ENCODE data around the gene C1QTNF9B.
"Not testable (repeated sequence)": the region's sequence is repeated elsewhere in the genome, so short reads cannot be mapped to it uniquely, and the experiment has no call there.

C1QTNF9B gene

GRCh38 chr13:23897452-23897919 is at the start of gene C1QTNF9B:
Gene C1QTNF9B, minus strand, starts transcription at chr13:23897502.
- not testable (repeated sequence) for DNase-seq

- no peak for TF ChIP-seq POLR2A (IDR thresholded peaks at IDR 0.05; ENCODE audit: low read length)
- TF ChIP-seq GATA1 (IDR thresholded peaks at IDR 0.05; ENCODE audit: low read depth, low read length): no peak
- DNase-seq: no peak
Measured at GRCh38 chr13:23946900-23947299, 49.6 kb upstream of the C1QTNF9B start.

GRCh38 chr13:23946067-23946466 is 48.8 kb upstream of the C1QTNF9B start:
- TF ChIP-seq POLR2A (IDR thresholded peaks at IDR 0.05; ENCODE audit: low read length) (no peak), GATA1 (IDR thresholded peaks at IDR 0.05; ENCODE audit: low read depth, low read length) (no peak)
- DNase-seq: no peak

DNA sequence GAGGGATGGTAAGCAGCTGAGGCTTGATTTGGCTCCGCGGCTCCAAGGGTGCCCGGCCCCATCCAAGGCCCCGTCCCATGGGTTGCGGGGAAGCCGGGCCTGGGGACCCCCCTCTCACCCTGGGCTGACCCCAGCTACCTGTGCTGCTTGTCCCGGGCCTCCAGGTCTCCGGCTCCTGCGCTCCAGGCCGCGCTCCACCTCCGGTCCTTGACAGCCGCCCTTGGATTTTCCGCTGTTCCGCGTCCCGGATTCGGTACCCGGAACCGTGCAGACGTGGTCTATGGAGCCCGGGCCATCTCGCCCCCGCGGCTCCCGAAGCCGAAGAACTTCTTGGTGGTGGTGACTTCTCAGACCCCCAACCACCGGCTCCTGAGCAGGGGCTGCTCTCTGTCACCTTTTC is 48.3 kb upstream of the C1QTNF9B start:
- TF ChIP-seq POLR2A (IDR thresholded peaks at IDR 0.05; ENCODE audit: low read length): no peak
- no peak for DNase-seq

GRCh38 chr13:23941211-23941610 is 43.9 kb upstream of the C1QTNF9B start:
- no peak for TF ChIP-seq POLR2A (IDR thresholded peaks at IDR 0.05; ENCODE audit: low read length)
- no peak for TF ChIP-seq GATA1 (IDR thresholded peaks at IDR 0.05; ENCODE audit: low read depth, low read length)
- DNase-seq: no peak

DNA sequence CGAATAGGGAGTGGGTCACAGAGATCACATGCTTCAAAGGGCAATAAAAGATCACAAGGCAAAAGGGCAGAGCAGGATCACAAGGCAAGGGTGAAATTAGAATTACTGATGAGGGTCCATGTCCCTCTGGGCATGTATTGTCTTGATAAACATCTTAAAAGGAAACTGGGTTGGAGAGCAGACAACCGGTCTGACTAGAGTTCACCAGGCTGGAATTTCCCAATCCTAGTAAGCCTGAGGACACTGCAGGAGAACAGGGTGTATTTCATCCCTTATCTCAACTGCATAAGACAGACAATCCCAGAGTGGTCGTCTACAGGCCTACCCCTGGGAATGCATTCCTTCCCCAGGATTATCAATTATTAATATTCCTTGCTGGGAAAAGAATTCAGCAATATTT is 42.4 kb upstream of the C1QTNF9B start:
- not testable (repeated sequence) for DNase-seq

- TF ChIP-seq GATA1 (IDR thresholded peaks at IDR 0.05; ENCODE audit: low read depth, low read length) (no peak), POLR2A (IDR thresholded peaks at IDR 0.05; ENCODE audit: low read length) (no peak)
Measured at GRCh38 chr13:23934520-23934919, 37.2 kb upstream of the C1QTNF9B start.

DNA sequence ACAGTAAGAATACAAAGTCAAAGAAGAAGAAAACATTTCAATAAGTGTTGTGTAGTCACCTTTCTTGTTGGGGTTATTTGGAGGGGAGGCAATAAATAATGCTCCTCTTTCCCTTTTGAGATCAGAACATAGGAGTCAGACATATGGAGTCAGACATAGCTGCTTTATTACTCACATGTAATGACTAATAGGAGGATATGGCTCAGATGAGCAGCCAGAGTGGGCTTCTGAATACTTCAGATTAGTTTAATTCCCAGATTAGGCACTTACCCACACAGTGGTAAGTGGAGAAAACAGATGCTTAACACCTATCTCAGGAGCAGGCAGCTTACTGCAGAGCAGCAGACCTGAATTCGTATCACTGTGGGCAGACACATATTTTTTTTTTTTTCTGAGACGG is 31.7 kb upstream of the C1QTNF9B start:
- no peak for DNase-seq

More at GRCh38 chr13:23934520-23934919, 37.2 kb upstream of the C1QTNF9B start:
- DNase-seq: no peak

GRCh38 chr13:23923031-23923430 is 25.7 kb upstream of the C1QTNF9B start:
- no peak for DNase-seq
- TF ChIP-seq GATA1 (IDR thresholded peaks at IDR 0.05; ENCODE audit: low read depth, low read length): no peak
- TF ChIP-seq POLR2A (IDR thresholded peaks at IDR 0.05; ENCODE audit: low read length): no peak

More for the DNA sequence above, 31.7 kb upstream of the C1QTNF9B start:
- TF ChIP-seq GATA1 (IDR thresholded peaks at IDR 0.05; ENCODE audit: low read depth, low read length): no peak
- no peak for TF ChIP-seq POLR2A (IDR thresholded peaks at IDR 0.05; ENCODE audit: low read length)

DNA sequence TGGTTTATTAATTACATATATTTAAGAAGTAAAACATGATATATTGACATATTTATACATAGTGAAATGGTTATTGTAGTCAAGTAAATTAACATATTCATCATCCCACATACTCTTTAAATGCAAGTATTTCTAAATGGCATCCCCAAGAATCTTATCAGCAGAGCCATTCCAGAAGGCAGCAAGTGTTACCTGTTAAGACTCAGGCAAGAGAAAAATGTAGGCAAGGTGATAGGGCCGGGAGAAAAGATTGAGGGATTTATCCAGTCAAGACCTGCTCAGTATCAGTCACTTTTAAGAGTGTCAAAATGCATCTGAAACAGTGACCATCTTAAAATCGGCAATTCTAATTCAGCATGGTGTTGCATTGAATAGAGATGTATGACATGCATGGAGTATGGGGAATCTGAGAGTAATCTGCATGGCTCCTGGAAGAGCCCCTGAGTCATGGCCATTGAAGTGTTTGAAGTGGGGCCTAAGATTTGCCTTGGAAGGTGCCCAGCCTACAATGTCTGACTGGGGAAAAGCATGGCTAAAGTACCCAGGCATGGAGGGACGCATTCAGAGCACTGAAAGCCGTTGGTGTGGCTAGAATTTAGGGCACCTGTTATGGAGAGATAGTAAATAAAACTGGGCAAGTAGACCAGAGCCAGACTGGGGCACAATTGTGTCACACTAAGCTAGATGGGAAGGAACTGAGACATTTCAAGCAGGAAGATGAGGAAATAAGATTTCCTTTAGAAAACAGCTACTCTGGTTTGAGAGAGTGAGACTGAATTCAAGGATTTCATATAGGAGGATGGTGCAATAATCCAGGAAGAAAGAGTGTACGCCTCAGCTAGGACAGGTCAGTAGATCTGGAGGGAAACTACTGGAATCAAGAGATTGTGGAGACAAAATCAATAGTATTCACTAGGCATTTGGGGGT is 25.0 kb upstream of the C1QTNF9B start:
- TF ChIP-seq POLR2A (IDR thresholded peaks at IDR 0.05; ENCODE audit: low read length): no peak
- TF ChIP-seq GATA1 (IDR thresholded peaks at IDR 0.05; ENCODE audit: low read depth, low read length): no peak
- no peak for DNase-seq

DNA sequence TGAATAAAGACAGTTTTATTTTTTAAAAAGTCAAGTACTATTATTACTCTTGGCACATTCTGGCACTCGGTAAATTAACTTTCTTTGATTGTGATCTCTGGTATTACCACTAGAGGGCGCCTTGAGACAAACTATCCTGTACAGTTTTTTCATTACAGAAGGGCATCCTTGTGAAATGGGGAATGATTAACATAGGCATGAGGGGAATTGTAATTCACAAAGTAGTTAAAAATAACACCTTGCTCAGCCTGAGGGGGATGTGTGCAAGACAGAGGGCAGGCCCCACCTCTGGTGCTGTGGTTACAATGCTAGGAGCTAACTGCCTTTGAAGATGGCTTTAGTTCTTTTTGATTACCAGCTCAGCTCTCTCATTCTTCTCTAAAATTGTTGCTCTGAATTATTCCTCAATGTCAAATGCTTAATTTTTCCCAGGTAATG is 24.2 kb upstream of the C1QTNF9B start:
- TF ChIP-seq GATA1 (IDR thresholded peaks at IDR 0.05; ENCODE audit: low read depth, low read length) (no peak), POLR2A (IDR thresholded peaks at IDR 0.05; ENCODE audit: low read length) (no peak)

DNA sequence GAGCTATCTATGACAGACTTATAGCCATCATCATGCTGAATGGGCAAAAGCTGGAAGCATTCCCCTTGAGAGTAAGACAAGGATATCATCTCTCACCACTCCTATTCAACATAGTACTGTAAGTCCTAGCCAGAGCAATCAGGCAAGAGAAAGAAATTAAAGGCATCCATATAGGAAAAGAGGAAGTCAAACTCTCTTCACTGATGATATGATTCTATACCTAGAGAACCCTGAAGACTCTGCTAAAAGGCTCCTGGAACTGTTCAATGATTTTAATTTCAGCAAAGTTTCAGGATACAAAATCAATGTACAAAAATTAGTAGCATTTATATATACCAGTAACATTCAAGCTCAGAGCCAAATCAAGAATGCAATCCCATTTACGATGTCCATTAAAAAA is 21.7 kb upstream of the C1QTNF9B start:
- no peak for TF ChIP-seq POLR2A (IDR thresholded peaks at IDR 0.05; ENCODE audit: low read length)
- no peak for TF ChIP-seq GATA1 (IDR thresholded peaks at IDR 0.05; ENCODE audit: low read depth, low read length)

More for the DNA sequence above, 24.2 kb upstream of the C1QTNF9B start:
- peak; percentile 44 to 66 for DNase-seq

DNA sequence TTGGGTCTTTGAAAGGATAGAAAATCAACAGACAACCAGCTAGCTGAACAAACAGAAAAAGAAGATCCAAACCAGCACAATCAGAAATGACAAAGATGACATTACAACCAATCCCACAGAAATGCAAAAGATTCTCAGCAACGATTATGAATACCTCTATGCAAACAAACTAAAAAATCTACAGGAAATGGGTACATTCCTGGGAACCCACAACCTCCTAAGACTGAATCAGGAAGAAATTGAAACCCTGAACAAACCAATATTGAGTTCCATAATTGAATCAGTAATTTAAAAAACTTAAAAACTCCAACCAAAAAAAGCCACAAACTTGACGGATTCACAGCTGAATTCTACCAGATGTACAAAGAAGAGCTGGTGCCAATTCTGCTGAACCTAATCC is 20.9 kb upstream of the C1QTNF9B start:
- TF ChIP-seq POLR2A (IDR thresholded peaks at IDR 0.05; ENCODE audit: low read length) (no peak), GATA1 (IDR thresholded peaks at IDR 0.05; ENCODE audit: low read depth, low read length) (no peak)
- no peak for DNase-seq

More for the DNA sequence above, 21.7 kb upstream of the C1QTNF9B start:
- DNase-seq: no peak

GRCh38 chr13:23915308-23915707 is 18.0 kb upstream of the C1QTNF9B start:
- DNase-seq: no peak
- TF ChIP-seq POLR2A (IDR thresholded peaks at IDR 0.05; ENCODE audit: low read length) (no peak), GATA1 (IDR thresholded peaks at IDR 0.05; ENCODE audit: low read depth, low read length) (no peak)

DNA sequence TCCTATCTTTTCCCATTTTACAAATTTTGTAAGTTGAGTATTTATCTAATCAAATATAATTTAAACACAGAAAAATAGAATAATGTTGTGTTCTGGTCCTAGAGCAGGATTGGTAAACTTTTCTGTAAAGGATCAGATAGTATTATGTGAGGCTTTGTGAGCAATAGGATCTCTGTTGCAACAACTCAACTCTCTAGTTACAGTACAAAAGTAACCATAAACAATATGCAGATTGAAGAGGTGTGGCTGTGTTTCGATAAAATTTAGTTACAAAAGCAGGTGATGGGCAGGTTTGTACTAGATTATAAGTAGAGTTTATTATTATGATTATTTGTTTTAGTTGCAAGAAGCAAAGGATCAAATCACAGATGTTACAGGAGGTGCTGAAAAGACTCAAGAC is 15.2 kb upstream of the C1QTNF9B start:
- TF ChIP-seq GATA1 (IDR thresholded peaks at IDR 0.05; ENCODE audit: low read depth, low read length) (no peak), POLR2A (IDR thresholded peaks at IDR 0.05; ENCODE audit: low read length) (no peak)
- DNase-seq: no peak

Measured in erythroblast (primary cell).